Effector memory CD4-positive, alpha-beta T cell (primary cell): Measurements from ENCODE around the gene ADAMTS10.
"Not testable (repeated sequence)": the region's sequence is repeated elsewhere in the genome, so short reads cannot be mapped to it uniquely, and the experiment has no call there.

Source experiments
- DNase-seq, 3 donors: peaks; one replicate each; pipeline ENCODE4 v3.0.0-alpha.2; 2020
- H3K27ac ChIP-seq: 2 replicates; pipeline ENCODE4 v1.7.0; 2013; ENCODE audit warnings: mild to moderate bottlenecking, low read length, moderate library complexity; ENCODE audit not compliant: insufficient read depth, poor library complexity, severe bottlenecking
- H3K27me3 ChIP-seq: replicated peaks from 2 replicates; pipeline ENCODE4 v1.7.0; 2013; ENCODE audit warnings: mild to moderate bottlenecking, low read length; ENCODE audit not compliant: insufficient read depth, control insufficient read depth, poor library complexity, severe bottlenecking
- H3K36me3 ChIP-seq: 2 replicates; pipeline ENCODE4 v1.7.0; 2013; ENCODE audit warnings: mild to moderate bottlenecking, low read length, moderate library complexity; ENCODE audit not compliant: control insufficient read depth, insufficient read depth
- H3K4me1 ChIP-seq: 2 replicates; pipeline ENCODE4 v1.7.0; 2013; ENCODE audit warnings: low read length, mild to moderate bottlenecking; ENCODE audit not compliant: control insufficient read depth, insufficient read depth, poor library complexity, severe bottlenecking
- H3K4me3 ChIP-seq: 2 replicates; pipeline ENCODE4 v1.7.0; 2013; ENCODE audit warnings: low read length, low read depth, mild to moderate bottlenecking; ENCODE audit not compliant: insufficient read depth, poor library complexity, severe bottlenecking
- H3K9me3 ChIP-seq: 2 replicates; pipeline ENCODE4 v1.7.0; 2013; ENCODE audit warnings: mild to moderate bottlenecking, low read length, moderate library complexity; ENCODE audit not compliant: control insufficient read depth

ADAMTS10 gene

GRCh38 chr19:8641221-8641907 is 30.8 kb upstream of the ADAMTS10 start:
- no peaks in the 10 kb centered on the region for H3K9me3 ChIP-seq
- DNase-seq, result no peak
- no peaks in the 10 kb centered on the region for H3K36me3 ChIP-seq
- H3K4me1 ChIP-seq, result no peaks in the 10 kb centered on the region
- no peaks in the 10 kb centered on the region for H3K27me3 ChIP-seq
- H3K4me3 ChIP-seq, result no peak overlapping the region
- H3K27ac ChIP-seq, result no peak overlapping the region

GRCh38 chr19:8640402-8641004 is 30.0 kb upstream of the ADAMTS10 start:
- Histone ChIP-seq H3K4me3 (no peak overlapping the region), H3K4me1 (no peaks in the 10 kb centered on the region), H3K27ac (no peak overlapping the region), H3K36me3 (no peaks in the 10 kb centered on the region), H3K9me3 (no peaks in the 10 kb centered on the region), H3K27me3 (no peaks in the 10 kb centered on the region)
- no peak for DNase-seq

- no peak for DNase-seq
- Histone ChIP-seq H3K27me3 (no peaks in the 10 kb centered on the region), H3K4me3 (no peak overlapping the region), H3K36me3 (no peaks in the 10 kb centered on the region), H3K9me3 (no peaks in the 10 kb centered on the region), H3K4me1 (no peaks in the 10 kb centered on the region), H3K27ac (no peak overlapping the region)
Measured at GRCh38 chr19:8639821-8640401, 29.4 kb upstream of the ADAMTS10 start.

- Histone ChIP-seq H3K4me1 (no peaks in the 10 kb centered on the region), H3K36me3 (no peaks in the 10 kb centered on the region), H3K27me3 (no peaks in the 10 kb centered on the region), H3K9me3 (no peaks in the 10 kb centered on the region), H3K4me3 (no peak overlapping the region), H3K27ac (no peak overlapping the region)
- no peak for DNase-seq
Measured at GRCh38 chr19:8638078-8638619, 27.6 kb upstream of the ADAMTS10 start.

GRCh38 chr19:8637070-8637469 is 26.6 kb upstream of the ADAMTS10 start:
- H3K27me3 ChIP-seq, H3K4me1 ChIP-seq, H3K36me3 ChIP-seq, H3K9me3 ChIP-seq, DNase-seq, H3K4me3 ChIP-seq, H3K27ac ChIP-seq: not testable (repeated sequence)

- H3K4me3 ChIP-seq, result no peak overlapping the region
- H3K9me3 ChIP-seq, result no peaks in the 10 kb centered on the region
- H3K36me3 ChIP-seq, result no peaks in the 10 kb centered on the region
- no peaks in the 10 kb centered on the region for H3K27me3 ChIP-seq
- no peak overlapping the region for H3K27ac ChIP-seq
- DNase-seq, result no peak
- H3K4me1 ChIP-seq, result no peaks in the 10 kb centered on the region
Measured at GRCh38 chr19:8635422-8635821, 24.9 kb upstream of the ADAMTS10 start.

- H3K9me3 ChIP-seq, result no peaks in the 10 kb centered on the region
- H3K27ac ChIP-seq, result no peak overlapping the region
- DNase-seq, result no peak
Measured at GRCh38 chr19:8631425-8631819, 20.9 kb upstream of the ADAMTS10 start.

GRCh38 chr19:8630796-8631424 is 20.4 kb upstream of the ADAMTS10 start:
- H3K9me3 ChIP-seq, result no peaks in the 10 kb centered on the region
- DNase-seq, result no peak
- H3K4me1 ChIP-seq, result no peaks in the 10 kb centered on the region
- H3K4me3 ChIP-seq, result no peak overlapping the region
- no peaks in the 10 kb centered on the region for H3K27me3 ChIP-seq
- no peaks in the 10 kb centered on the region for H3K36me3 ChIP-seq
- H3K27ac ChIP-seq, result no peak overlapping the region

More at GRCh38 chr19:8631425-8631819, 20.9 kb upstream of the ADAMTS10 start:
- no peaks in the 10 kb centered on the region for H3K36me3 ChIP-seq
- H3K4me1 ChIP-seq, result no peaks in the 10 kb centered on the region
- no peak overlapping the region for H3K4me3 ChIP-seq
- no peaks in the 10 kb centered on the region for H3K27me3 ChIP-seq

- no peaks in the 10 kb centered on the region for H3K9me3 ChIP-seq
- no peaks in the 10 kb centered on the region for H3K27me3 ChIP-seq
- no peak within 1 kb of the TSS for H3K27ac ChIP-seq
- no peaks in the 10 kb centered on the region for H3K36me3 ChIP-seq
- no peak within 1 kb of the TSS for H3K4me3 ChIP-seq
- H3K4me1 ChIP-seq, result no peaks in the 10 kb centered on the region
- no peak for DNase-seq
Measured at GRCh38 chr19:8629996-8630683, 19.6 kb upstream of the ADAMTS10 start, which contains the start of gene NFILZ. TSS of gene NFILZ (plus strand) at chr19:8630633. CDS start at chr19:8676766, 46,133 bp downstream.
